HFFc6 (cell line): ENCODE data around the gene PRKG1. TPM values are rescaled to one million over a fixed set of nuclear protein-coding genes. Genes with fewer than 3 reads are reported as not detected.

Experiments
- DNase-seq: peaks from one replicate; pipeline ENCODE4 v3.0.0-alpha.2; 2018
- H3K27ac Mint-ChIP-seq: 2 replicates; pipeline ENCODE4 v1.8.0; 2020; ENCODE audit warnings: mild to moderate bottlenecking, mixed read lengths
- H3K27me3 Mint-ChIP-seq: 2 replicates; pipeline ENCODE4 v1.8.0; 2021; ENCODE audit warnings: mild to moderate bottlenecking, moderate library complexity, mixed read lengths; ENCODE audit not compliant: insufficient read depth
- H3K36me3 Mint-ChIP-seq: 2 replicates; pipeline ENCODE4 v1.8.0; 2021; ENCODE audit warnings: low read depth, mixed read lengths
- H3K4me1 Mint-ChIP-seq: 2 replicates; pipeline ENCODE4 v1.8.0; 2020; ENCODE audit warnings: low read depth, mixed read lengths
- H3K4me3 Mint-ChIP-seq: 2 replicates; pipeline ENCODE4 v1.8.0; 2020; ENCODE audit warnings: mild to moderate bottlenecking, moderate library complexity, mixed read lengths
- H3K9me3 Mint-ChIP-seq: 2 replicates; pipeline ENCODE4 v1.8.0; 2020; ENCODE audit warnings: mild to moderate bottlenecking, mixed read lengths
- total RNA-seq, 6 experiments: library from RNA; stranded (reverse); fragmentation: NEBNext Ultra II Directional; extraction: Animal tissue kit (Norgen Biotek cat#: 25700); gene quantifications; 2 replicates in 1 of 6; 3 replicates in 5 of 6; pipeline ENCODE4 v1.2.3, GENCODE V29; 2021
- TF ChIP-seq, protein P1 (sequence below): fragments of 200-600 bp; sonication (generic); IDR thresholded peaks from 2 replicates; pipeline ENCODE4 v1.5.0; 2021; ENCODE audit warnings: antibody characterized with exemption, mild to moderate bottlenecking

The PRKG1 gene
- total RNA-seq, 6 experiments from 2014 or later, result 9.3 to 10.1 (median 9.8) TPM

DNA sequence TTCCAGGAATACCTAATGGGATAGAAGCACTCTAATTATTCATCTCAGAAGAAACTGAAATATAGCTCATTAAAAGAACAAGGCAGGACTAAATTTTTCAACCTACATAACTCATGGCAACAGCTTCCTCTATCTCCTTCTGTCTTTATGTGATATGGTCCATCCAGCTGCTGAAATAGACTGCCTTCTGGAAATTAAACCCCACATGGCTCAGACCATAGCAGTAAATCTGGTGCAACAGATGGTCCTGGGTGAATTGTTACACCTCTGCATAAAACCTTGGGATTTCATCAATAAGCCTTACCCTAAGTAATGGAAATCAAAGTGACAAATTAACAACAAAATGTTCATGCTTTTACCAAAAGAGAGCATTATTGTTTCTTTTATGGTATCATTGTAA is 830.7 kb downstream of the PRKG1 start:
- no peaks in the 10 kb centered on the region for H3K4me1 Mint-ChIP-seq
- H3K9me3 Mint-ChIP-seq, result no peaks in the 10 kb centered on the region
- no peak overlapping the region for H3K4me3 Mint-ChIP-seq
- 0 out of 2 replicates have a peak, but pooled peaks cover 2% of the 10 kb centered on the region for H3K27me3 Mint-ChIP-seq
- no peak for DNase-seq
- no peaks in the 10 kb centered on the region for H3K36me3 Mint-ChIP-seq
- TF ChIP-seq, protein P1, sequence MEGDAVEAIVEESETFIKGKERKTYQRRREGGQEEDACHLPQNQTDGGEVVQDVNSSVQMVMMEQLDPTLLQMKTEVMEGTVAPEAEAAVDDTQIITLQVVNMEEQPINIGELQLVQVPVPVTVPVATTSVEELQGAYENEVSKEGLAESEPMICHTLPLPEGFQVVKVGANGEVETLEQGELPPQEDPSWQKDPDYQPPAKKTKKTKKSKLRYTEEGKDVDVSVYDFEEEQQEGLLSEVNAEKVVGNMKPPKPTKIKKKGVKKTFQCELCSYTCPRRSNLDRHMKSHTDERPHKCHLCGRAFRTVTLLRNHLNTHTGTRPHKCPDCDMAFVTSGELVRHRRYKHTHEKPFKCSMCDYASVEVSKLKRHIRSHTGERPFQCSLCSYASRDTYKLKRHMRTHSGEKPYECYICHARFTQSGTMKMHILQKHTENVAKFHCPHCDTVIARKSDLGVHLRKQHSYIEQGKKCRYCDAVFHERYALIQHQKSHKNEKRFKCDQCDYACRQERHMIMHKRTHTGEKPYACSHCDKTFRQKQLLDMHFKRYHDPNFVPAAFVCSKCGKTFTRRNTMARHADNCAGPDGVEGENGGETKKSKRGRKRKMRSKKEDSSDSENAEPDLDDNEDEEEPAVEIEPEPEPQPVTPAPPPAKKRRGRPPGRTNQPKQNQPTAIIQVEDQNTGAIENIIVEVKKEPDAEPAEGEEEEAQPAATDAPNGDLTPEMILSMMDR, result no peak
- no peak overlapping the region for H3K27ac Mint-ChIP-seq

DNA sequence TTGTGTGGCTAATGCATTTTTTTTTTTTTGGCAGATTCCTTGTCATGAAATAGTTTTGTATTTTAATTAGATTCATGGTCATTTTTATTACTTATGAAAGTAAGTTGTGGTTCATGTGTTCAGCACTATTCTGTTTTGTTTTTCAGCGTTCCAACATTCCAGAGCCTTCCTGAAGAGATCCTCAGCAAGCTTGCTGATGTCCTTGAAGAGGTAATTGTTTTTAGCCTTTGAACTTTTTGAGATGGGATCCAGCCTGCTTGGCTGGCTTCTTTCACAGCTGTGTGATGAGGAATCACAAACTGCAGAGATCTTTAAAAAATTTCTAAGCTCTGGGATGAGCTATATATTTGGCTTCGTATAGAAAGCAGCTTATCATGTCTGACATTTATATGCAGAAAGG is 833.1 kb downstream of the PRKG1 start:
- no peaks in the 10 kb centered on the region for H3K36me3 Mint-ChIP-seq
- no peak overlapping the region for H3K4me3 Mint-ChIP-seq
- no peak overlapping the region for H3K27ac Mint-ChIP-seq
- DNase-seq, result no peak
- no peaks in the 10 kb centered on the region for H3K9me3 Mint-ChIP-seq
- no peaks in the 10 kb centered on the region for H3K4me1 Mint-ChIP-seq
- H3K27me3 Mint-ChIP-seq, result 0 out of 2 replicates have a peak, but pooled peaks cover 2% of the 10 kb centered on the region
- TF ChIP-seq, protein P1, result no peak

DNA sequence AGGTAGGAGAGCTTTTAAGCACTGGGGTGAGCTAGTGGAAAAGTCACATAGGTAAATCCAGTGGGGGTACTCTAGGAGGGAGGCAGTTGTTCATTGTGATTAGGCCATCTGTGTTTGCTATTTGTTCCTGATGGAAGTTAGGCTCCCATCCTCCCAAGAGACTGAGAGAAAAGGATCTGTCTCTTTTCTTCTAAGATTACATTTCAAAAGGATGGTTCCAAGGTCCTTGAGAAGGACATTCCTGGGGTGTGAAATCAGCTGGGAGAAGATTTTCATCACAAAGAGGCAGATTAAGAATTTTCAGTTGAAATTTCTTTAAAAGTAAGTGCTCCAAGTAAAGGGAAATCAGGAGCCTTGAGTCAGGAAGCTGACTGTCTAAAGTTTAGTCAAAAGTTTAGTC is 835.9 kb downstream of the PRKG1 start:
- H3K4me3 Mint-ChIP-seq, result no peak overlapping the region
- TF ChIP-seq, protein P1, result no peak
- H3K27me3 Mint-ChIP-seq, result 0 out of 2 replicates have a peak, but pooled peaks cover 2% of the 10 kb centered on the region
- no peaks in the 10 kb centered on the region for H3K9me3 Mint-ChIP-seq
- DNase-seq, result no peak
- H3K4me1 Mint-ChIP-seq, result no peaks in the 10 kb centered on the region
- H3K36me3 Mint-ChIP-seq, result no peaks in the 10 kb centered on the region
- no peak overlapping the region for H3K27ac Mint-ChIP-seq

DNA sequence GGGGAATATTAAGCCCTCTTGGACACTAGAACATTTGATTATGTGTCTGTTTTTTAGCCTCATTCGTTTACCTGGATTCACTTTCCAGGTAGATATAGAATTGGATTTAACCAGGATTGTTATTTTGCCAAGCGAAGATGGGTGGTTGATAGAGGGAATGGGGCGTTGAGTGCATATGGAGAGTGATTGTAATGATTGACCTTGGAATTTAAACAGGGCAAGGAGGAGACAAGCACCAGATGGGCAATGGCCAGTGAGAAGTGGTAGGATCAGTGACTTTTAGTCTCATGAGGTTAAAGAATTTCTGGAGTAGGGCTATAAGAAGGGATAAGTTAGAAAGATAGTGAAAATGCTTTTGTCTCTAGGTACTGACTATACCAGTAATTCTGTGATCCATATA is 836.3 kb downstream of the PRKG1 start:
- Mint-ChIP-seq H3K9me3 (no peaks in the 10 kb centered on the region), H3K36me3 (no peaks in the 10 kb centered on the region), H3K4me3 (no peak overlapping the region), H3K27ac (no peak overlapping the region), H3K27me3 (0 out of 2 replicates have a peak, but pooled peaks cover 2% of the 10 kb centered on the region), H3K4me1 (no peaks in the 10 kb centered on the region)
- no peak for DNase-seq
- TF ChIP-seq, protein P1, result no peak

DNA sequence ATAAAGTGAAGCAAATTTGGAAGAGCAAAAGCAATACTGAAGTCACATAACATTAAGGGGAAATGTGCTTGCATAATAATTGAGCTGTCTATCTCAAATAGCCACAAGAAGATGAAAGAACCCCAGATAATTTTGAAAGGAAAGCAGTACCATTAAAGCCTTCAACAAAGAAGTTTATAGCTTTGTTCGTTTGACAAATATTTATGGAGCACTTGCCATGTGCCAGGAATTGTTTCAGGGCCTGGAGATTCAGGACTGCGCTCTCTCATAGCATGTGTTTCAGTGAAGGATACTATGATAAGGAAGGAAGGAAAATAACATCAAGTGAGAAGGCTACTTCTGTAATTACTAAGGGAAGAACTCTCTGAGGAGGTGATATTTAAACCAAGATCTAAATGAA is 837.4 kb downstream of the PRKG1 start:
- H3K36me3 Mint-ChIP-seq, result no peaks in the 10 kb centered on the region
- H3K27ac Mint-ChIP-seq, result no peak overlapping the region
- TF ChIP-seq, protein P1, result no peak
- 0 out of 2 replicates have a peak, but pooled peaks cover 2% of the 10 kb centered on the region for H3K27me3 Mint-ChIP-seq
- no peak overlapping the region for H3K4me3 Mint-ChIP-seq
- H3K9me3 Mint-ChIP-seq, result no peaks in the 10 kb centered on the region
- no peaks in the 10 kb centered on the region for H3K4me1 Mint-ChIP-seq
- no peak for DNase-seq
